SU-DHL-6 (cell line): ENCODE measurements around the gene ZNF532.

Experiments
- H2AFZ ChIP-seq: fragments of 200-600 bp; sonication (generic); 2 replicates; pipeline ENCODE4 v1.6.1; 2014; ENCODE audit warnings: low read depth, mild to moderate bottlenecking, moderate library complexity, mixed read lengths, antibody characterized with exemption, low read length; ENCODE audit not compliant: severe bottlenecking
- H3F3A ChIP-seq: fragments of 200-600 bp; shearing (Covaris generic); 2 replicates; pipeline ENCODE4 v1.6.0; 2016; ENCODE audit warnings: antibody characterized with exemption, mild to moderate bottlenecking; ENCODE audit not compliant: insufficient read depth
- H3K27ac ChIP-seq: fragments of 200-600 bp; sonication (generic); 2 replicates; pipeline ENCODE4 v1.5.1; 2016; ENCODE audit warnings: low read depth, mild to moderate bottlenecking, low read length, moderate library complexity, mixed read lengths
- H3K27me3 ChIP-seq: fragments of 200-600 bp; sonication (generic), shearing (Covaris generic); 2 replicates; pipeline ENCODE4 v1.6.0; 2014; ENCODE audit warnings: mild to moderate bottlenecking, low read length
- H3K36me3 ChIP-seq: fragments of 200-600 bp; sonication (generic); 2 replicates; pipeline ENCODE4 v1.6.1; 2014; ENCODE audit warnings: mild to moderate bottlenecking, low read length, mixed read lengths
- H3K4me2 ChIP-seq: fragments of 300-600, 200-600 bp; shearing (Covaris generic), sonication (generic); 2 replicates; pipeline ENCODE4 v1.6.0; 2014; ENCODE audit warnings: low read length, low read depth, mild to moderate bottlenecking; ENCODE audit not compliant: poor library complexity, severe bottlenecking
- H3K4me3 ChIP-seq: fragments of 200-600 bp; sonication (generic); 2 replicates; pipeline ENCODE4 v1.5.1; 2014; ENCODE audit warnings: antibody characterized with exemption, low read length, mild to moderate bottlenecking, mixed read lengths; ENCODE audit not compliant: insufficient read depth, poor library complexity, severe bottlenecking
- H3K79me2 ChIP-seq: fragments of 200-600 bp; sonication (generic); 2 replicates; pipeline ENCODE4 v1.6.1; 2014; ENCODE audit warnings: mild to moderate bottlenecking, low read length, moderate library complexity; ENCODE audit not compliant: insufficient read depth
- H3K9ac ChIP-seq: fragments of 200-600 bp; sonication (generic); 2 replicates; pipeline ENCODE4 v1.7.0; 2014; ENCODE audit warnings: mild to moderate bottlenecking, low read length
- H3K9me2 ChIP-seq: fragments of 200-600 bp; sonication (generic); replicated peaks from 2 replicates; pipeline ENCODE4 v1.6.1; 2014; ENCODE audit warnings: low read length; ENCODE audit not compliant: insufficient read depth
- H3K9me3 ChIP-seq: fragments of 200-600 bp; sonication (generic); 2 replicates; pipeline ENCODE4 v1.6.1; 2014; ENCODE audit warnings: low read length, mixed read lengths; ENCODE audit not compliant: insufficient read depth
- H4K20me1 ChIP-seq: fragments of 200-600 bp; sonication (generic); 2 replicates; pipeline ENCODE4 v1.6.1; 2014; ENCODE audit warnings: low read depth, mild to moderate bottlenecking, antibody characterized with exemption, low read length, moderate library complexity, mixed read lengths
- EZH2phosphoT487 ChIP-seq: fragments of 200-600 bp; sonication (generic), shearing (Covaris generic); conservative IDR thresholded peaks from 2 replicates; pipeline ENCODE4 v1.6.1; 2018; ENCODE audit warnings: mild to moderate bottlenecking, antibody characterized with exemption, low read length, moderate library complexity, mixed read lengths
- TF ChIP-seq, protein P1 (sequence below): fragments of 200-600 bp; sonication (generic); IDR thresholded peaks from one replicate; pipeline ENCODE4 v1.5.1; 2017; ENCODE audit warnings: antibody characterized with exemption, mild to moderate bottlenecking, low read length, moderate library complexity; ENCODE audit not compliant: insufficient read depth, poor library complexity, severe bottlenecking

Gene ZNF532

DNA sequence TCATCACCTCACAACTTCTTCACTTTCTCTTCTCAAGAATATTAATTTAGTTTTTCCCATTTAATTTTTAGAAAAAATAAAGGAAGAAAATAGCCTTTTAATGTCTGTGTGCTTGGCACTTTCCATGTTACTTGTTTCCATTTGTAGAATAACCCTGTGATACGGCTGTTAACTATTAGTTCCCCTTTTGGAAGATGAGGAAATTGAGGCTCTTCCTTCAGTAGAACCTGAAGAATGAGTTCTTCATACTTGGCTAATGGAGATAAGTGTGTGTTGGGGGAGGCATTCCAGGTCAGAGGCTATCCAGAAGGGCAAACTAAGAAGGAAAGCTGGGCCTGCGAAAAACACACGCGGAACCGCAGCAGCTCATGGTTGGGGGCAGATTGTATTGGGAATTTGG lies 38.3 kb downstream of the ZNF532 start:
- Histone ChIP-seq H2AFZ (no peak overlapping the region), H3K4me3 (no peak overlapping the region), H3K27ac (peak overlapping the region; percentile 78), H3K36me3 (peaks cover 31% of the 10 kb centered on the region), H3F3A (peaks cover 69% of the 10 kb centered on the region), H3K9ac (no peak overlapping the region), H4K20me1 (no peaks in the 10 kb centered on the region), H3K9me2 (no peaks in the 10 kb centered on the region), H3K9me3 (no peaks in the 10 kb centered on the region), H3K4me2 (peak overlapping the region; percentile 51), H3K27me3 (no peaks in the 10 kb centered on the region), H3K79me2 (peaks cover 100% of the 10 kb centered on the region)
- TF ChIP-seq, protein P1, sequence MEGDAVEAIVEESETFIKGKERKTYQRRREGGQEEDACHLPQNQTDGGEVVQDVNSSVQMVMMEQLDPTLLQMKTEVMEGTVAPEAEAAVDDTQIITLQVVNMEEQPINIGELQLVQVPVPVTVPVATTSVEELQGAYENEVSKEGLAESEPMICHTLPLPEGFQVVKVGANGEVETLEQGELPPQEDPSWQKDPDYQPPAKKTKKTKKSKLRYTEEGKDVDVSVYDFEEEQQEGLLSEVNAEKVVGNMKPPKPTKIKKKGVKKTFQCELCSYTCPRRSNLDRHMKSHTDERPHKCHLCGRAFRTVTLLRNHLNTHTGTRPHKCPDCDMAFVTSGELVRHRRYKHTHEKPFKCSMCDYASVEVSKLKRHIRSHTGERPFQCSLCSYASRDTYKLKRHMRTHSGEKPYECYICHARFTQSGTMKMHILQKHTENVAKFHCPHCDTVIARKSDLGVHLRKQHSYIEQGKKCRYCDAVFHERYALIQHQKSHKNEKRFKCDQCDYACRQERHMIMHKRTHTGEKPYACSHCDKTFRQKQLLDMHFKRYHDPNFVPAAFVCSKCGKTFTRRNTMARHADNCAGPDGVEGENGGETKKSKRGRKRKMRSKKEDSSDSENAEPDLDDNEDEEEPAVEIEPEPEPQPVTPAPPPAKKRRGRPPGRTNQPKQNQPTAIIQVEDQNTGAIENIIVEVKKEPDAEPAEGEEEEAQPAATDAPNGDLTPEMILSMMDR: no peak
- TF ChIP-seq EZH2phosphoT487: no peak

DNA sequence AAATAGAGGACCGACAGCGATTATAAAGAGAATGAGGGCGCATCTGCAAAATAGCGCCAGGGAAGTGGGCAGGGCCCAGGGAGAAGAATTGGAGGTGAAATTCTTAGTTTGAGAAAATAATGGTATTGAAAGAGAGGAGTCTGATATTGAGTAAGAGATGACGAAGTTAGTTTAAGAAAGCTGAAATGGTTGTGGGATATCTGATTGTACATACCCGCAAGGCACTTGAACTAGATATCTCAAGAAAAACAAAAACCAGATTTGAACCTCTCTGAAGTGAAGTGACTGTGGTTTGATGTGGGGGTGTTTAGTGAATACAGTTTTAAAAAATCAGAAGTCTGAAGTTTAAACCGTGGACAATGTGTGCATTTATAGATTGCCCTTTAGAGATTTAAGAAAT lies 38.9 kb downstream of the ZNF532 start:
- H2AFZ ChIP-seq: no peak overlapping the region
- no peak overlapping the region for H3K9ac ChIP-seq
- no peaks in the 10 kb centered on the region for H3K9me2 ChIP-seq
- H3K4me2 ChIP-seq: peak overlapping the region; percentile 51
- peak overlapping the region; percentile 78 for H3K27ac ChIP-seq
- no peak overlapping the region for H3K4me3 ChIP-seq
- no peaks in the 10 kb centered on the region for H3K9me3 ChIP-seq
- H3F3A ChIP-seq: peaks cover 70% of the 10 kb centered on the region
- H3K27me3 ChIP-seq: no peaks in the 10 kb centered on the region
- TF ChIP-seq EZH2phosphoT487: no peak
- TF ChIP-seq, protein P1: no peak
- H4K20me1 ChIP-seq: no peaks in the 10 kb centered on the region
- peaks cover 31% of the 10 kb centered on the region for H3K36me3 ChIP-seq
- peaks cover 100% of the 10 kb centered on the region for H3K79me2 ChIP-seq

DNA sequence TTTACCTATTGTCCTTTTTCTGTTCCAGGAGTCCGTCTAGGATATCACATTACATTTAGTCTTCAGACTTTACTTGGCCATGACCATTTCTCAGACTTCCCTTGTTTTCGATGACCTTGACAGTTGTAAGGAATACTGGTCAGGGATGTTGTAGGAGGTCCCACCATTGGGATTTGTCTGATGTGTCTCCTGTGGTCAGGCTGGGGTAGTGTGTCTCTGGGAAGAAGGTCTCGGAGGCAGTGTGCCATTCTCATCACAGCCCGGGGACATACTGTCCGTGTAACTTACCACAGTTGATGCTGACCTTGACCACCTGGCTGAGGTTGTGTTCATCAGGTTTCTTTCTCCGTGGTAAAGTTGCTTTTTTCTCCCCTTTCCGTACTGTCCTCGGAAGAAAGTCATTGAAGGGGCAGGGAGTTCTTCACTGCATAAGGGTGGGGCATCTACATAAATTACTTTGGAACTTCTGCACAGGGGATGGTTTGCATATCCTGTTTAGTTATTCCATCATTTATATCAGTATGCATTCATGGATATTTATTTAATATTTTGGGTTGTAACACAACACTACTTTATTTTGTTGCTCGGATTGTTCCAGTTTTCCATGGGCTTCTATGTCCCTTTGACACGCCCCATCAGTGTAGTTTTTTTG lies 41.2 kb downstream of the ZNF532 start:
- H3K27me3 ChIP-seq: no peaks in the 10 kb centered on the region
- H3K4me2 ChIP-seq: peak overlapping the region; percentile 51
- H3K4me3 ChIP-seq: no peak overlapping the region
- peak overlapping the region; percentile 28 for H3K9ac ChIP-seq
- no peaks in the 10 kb centered on the region for H4K20me1 ChIP-seq
- H3K9me2 ChIP-seq: no peaks in the 10 kb centered on the region
- TF ChIP-seq, protein P1: no peak
- no peak for TF ChIP-seq EZH2phosphoT487
- no peak overlapping the region for H2AFZ ChIP-seq
- H3K27ac ChIP-seq: peak overlapping the region; percentile 78
- H3K9me3 ChIP-seq: no peaks in the 10 kb centered on the region
- peaks cover 100% of the 10 kb centered on the region for H3K79me2 ChIP-seq
- H3K36me3 ChIP-seq: peaks cover 24% of the 10 kb centered on the region
- peaks cover 57% of the 10 kb centered on the region for H3F3A ChIP-seq
